Myocyte (in vitro differentiated cells): Measurements from ENCODE around the gene KAZALD1. TPM values are rescaled to one million over a fixed set of nuclear protein-coding genes. Genes with fewer than 3 reads are reported as not detected.

Experiments used
- total RNA-seq: library from RNA; depleted of rRNA; stranded (reverse); fragments of >200 nt; gene quantifications from 2 replicates; pipeline ENCODE4 v1.2.3, GENCODE V29; 2014

The KAZALD1 gene
- total RNA-seq, 1 donor from 2014 or later = 37.5 TPM

Other genes with a start within 250 kb of the KAZALD1 start
- gene SLF2, start 149.0 kb upstream of the KAZALD1 start, total RNA-seq = 81.5 and 99.4 TPM in 2 replicates
- gene SEMA4G, start 92.5 kb upstream of the KAZALD1 start, total RNA-seq = 0.72 and 2.5 TPM in 2 replicates
- 65.6 and 70.2 TPM in 2 replicates for gene MRPL43, start 74.5 kb upstream of the KAZALD1 start, total RNA-seq
- 5.1 and 5.8 TPM in 2 replicates for gene TWNK, start 74.4 kb upstream of the KAZALD1 start, total RNA-seq
- 134 and 204 TPM in 2 replicates for gene LZTS2, start 62.2 kb upstream of the KAZALD1 start, total RNA-seq
- 0.16 and 1.9 TPM in 2 replicates for gene PDZD7, start 30.9 kb upstream of the KAZALD1 start, total RNA-seq
- gene SFXN3, start 30.8 kb upstream of the KAZALD1 start, total RNA-seq = 103 and 122 TPM in 2 replicates
- gene TLX1, start 69.3 kb downstream of the KAZALD1 start, total RNA-seq = not detected in 2 replicates
- 11.7 and 14.1 TPM in 2 replicates for gene LBX1, start 167.5 kb downstream of the KAZALD1 start, total RNA-seq